Mesendoderm (in vitro differentiated cells): Measurements from ENCODE around the gene ABLIM3.
A peak's percentile ranks its signal among the peaks of the same experiment; 100 is the strongest.

Experiments
- DNase-seq: peaks from one replicate; pipeline ENCODE4 v3.0.0; 2013
- H2AK5ac ChIP-seq: 2 replicates; pipeline ENCODE4 v1.6.1; 2013; ENCODE audit warnings: low read length, inconsistent platforms
- H2BK120ac ChIP-seq: 2 replicates; pipeline ENCODE4 v1.6.1; 2013; ENCODE audit warnings: low read depth, mild to moderate bottlenecking, low read length, moderate library complexity, mixed read lengths
- H2BK15ac ChIP-seq: replicated peaks from 2 replicates; pipeline ENCODE4 v1.6.1; 2013; ENCODE audit warnings: low read depth, mild to moderate bottlenecking, moderate library complexity
- H2BK5ac ChIP-seq: 2 replicates; pipeline ENCODE4 v1.6.1; 2013; ENCODE audit warnings: low read length, inconsistent platforms
- H3K18ac ChIP-seq: 2 replicates; pipeline ENCODE4 v1.6.1; 2013; ENCODE audit warnings: mild to moderate bottlenecking, low read length, mixed read lengths
- H3K23ac ChIP-seq: one replicate; pipeline ENCODE4 v1.6.1; 2013; ENCODE audit warnings: low read length
- H3K27ac ChIP-seq: 2 replicates; pipeline ENCODE4 v1.5.1; 2013; ENCODE audit warnings: low read depth, mild to moderate bottlenecking, inconsistent platforms, low read length, moderate library complexity
- H3K27me3 ChIP-seq: 2 replicates; pipeline ENCODE4 v1.6.1; 2013; ENCODE audit warnings: low read length, control low read depth, mild to moderate bottlenecking, inconsistent platforms; ENCODE audit not compliant: insufficient read depth, poor library complexity
- H3K36me3 ChIP-seq: 2 replicates; pipeline ENCODE4 v1.6.1; 2013; ENCODE audit warnings: low read length, inconsistent platforms; ENCODE audit not compliant: control insufficient read depth, insufficient read depth
- H3K4ac ChIP-seq: one replicate; pipeline ENCODE4 v1.6.1; 2013; ENCODE audit warnings: low read depth, mild to moderate bottlenecking, low read length, moderate library complexity
- H3K4me1 ChIP-seq: 2 replicates; pipeline ENCODE4 v1.6.1; 2013; ENCODE audit warnings: low read depth, low read length, inconsistent platforms; ENCODE audit not compliant: control insufficient read depth
- H3K4me2 ChIP-seq: 2 replicates; pipeline ENCODE4 v1.6.1; 2013; ENCODE audit warnings: low read length
- H3K4me3 ChIP-seq: 2 replicates; pipeline ENCODE4 v1.5.1; 2013; ENCODE audit warnings: mild to moderate bottlenecking, low read length
- H3K56ac ChIP-seq: one replicate; pipeline ENCODE4 v1.6.1; 2013; ENCODE audit warnings: low read length
- H3K79me1 ChIP-seq: 2 replicates; pipeline ENCODE4 v1.6.1; 2013; ENCODE audit warnings: low read length, inconsistent platforms
- H3K79me2 ChIP-seq: 2 replicates; pipeline ENCODE4 v1.6.1; 2013; ENCODE audit warnings: mild to moderate bottlenecking, low read length; ENCODE audit not compliant: control insufficient read depth, insufficient read depth
- H3K9ac ChIP-seq: 2 replicates; pipeline ENCODE4 v1.6.1; 2013; ENCODE audit warnings: low read length, inconsistent platforms
- H4K5ac ChIP-seq: one replicate; pipeline ENCODE4 v1.6.1; 2013; ENCODE audit warnings: low read length
- H4K8ac ChIP-seq: one replicate; pipeline ENCODE4 v1.6.1; 2013; ENCODE audit warnings: low read depth, mild to moderate bottlenecking, control low read depth, low read length, moderate library complexity
- WGBS: extraction: QIAGEN DNeasy Blood & Tissue Kit; methylation state at CpG from one replicate; pipeline ENCODE4 v1.1.7; 2013; ENCODE audit warnings: low lambda C conversion rate, missing lambda C conversion rate; ENCODE audit not compliant: insufficient coverage; ENCODE audit errors: extremely low coverage; 5-methylcytosine and 5-hydroxymethylcytosine counted together

ABLIM3 gene

DNA sequence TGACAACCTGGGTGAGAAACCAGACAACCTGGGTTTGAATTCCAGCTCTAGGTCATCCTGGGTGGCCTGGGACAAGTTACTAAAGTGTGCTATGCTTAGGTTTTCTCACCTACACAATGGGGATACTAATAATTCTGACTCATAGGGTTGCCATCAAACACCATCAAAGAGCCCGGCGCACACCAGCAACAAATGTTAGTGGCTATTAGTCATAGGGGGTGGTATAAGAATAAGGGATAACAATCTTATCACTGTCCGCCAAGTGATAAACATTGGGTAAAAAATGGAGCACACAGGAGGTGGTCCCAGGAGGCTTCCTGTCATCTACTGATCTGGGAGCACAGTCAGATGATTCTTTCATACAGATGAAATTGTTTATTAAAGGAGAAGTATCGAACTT is 68.9 kb downstream of the ABLIM3 start:
- H3K79me1 ChIP-seq, result no peaks in the 10 kb centered on the region
- no peaks in the 10 kb centered on the region for H3K79me2 ChIP-seq
- H3K23ac ChIP-seq, result no peak overlapping the region
- H3K9ac ChIP-seq, result no peak overlapping the region
- H4K8ac ChIP-seq, result no peak overlapping the region
- H3K27me3 ChIP-seq, result no peaks in the 10 kb centered on the region
- DNase-seq, result peak; percentile 25
- no CpG with 5 or more reads among the region's 4 CpGs for WGBS
- no peak overlapping the region for H3K4ac ChIP-seq
- H3K18ac ChIP-seq, result no peak overlapping the region
- H2AK5ac ChIP-seq, result no peak overlapping the region
- no peak overlapping the region for H4K5ac ChIP-seq
- peaks cover 2% of the 10 kb centered on the region for H3K4me1 ChIP-seq
- no peaks in the 10 kb centered on the region for H3K36me3 ChIP-seq
- no peak overlapping the region for H3K27ac ChIP-seq
- no peak overlapping the region for H3K4me2 ChIP-seq
- H3K56ac ChIP-seq, result no peak overlapping the region
- no peak overlapping the region for H2BK15ac ChIP-seq
- no peak overlapping the region for H2BK120ac ChIP-seq
- H3K4me3 ChIP-seq, result no peak overlapping the region
- no peak overlapping the region for H2BK5ac ChIP-seq

DNA sequence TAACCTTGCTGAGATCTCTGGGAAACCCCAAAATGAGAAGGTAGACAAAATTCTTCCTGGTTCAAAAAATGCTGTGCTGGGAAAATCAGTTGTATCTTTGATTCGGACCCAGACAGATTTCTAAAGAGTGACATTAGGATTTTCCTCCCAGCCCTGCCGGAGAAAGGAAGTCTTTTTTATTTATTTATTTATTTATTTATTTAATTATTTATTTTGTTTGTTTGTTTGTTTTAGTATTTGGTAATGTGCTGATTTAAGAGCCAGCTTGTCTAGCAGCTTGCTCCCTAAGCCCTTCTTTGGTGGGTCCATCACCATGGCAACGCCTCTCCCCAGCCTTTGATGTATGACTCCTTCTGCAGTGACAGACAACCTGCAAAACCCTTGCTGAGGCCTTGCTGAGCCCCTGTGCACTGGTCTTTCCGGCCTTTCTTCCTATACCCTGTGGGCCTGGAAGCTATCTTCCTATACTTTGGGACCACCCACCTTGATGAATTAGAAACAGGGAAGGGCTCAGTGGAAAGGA is 69.7 kb downstream of the ABLIM3 start:
- no CpG with 5 or more reads among the region's 4 CpGs for WGBS
- H3K9ac ChIP-seq, result no peak overlapping the region
- DNase-seq, result peak; percentile 58
- H3K56ac ChIP-seq, result no peak overlapping the region
- H3K36me3 ChIP-seq, result no peaks in the 10 kb centered on the region
- no peak overlapping the region for H3K4me3 ChIP-seq
- H3K4me1 ChIP-seq, result peaks cover 2% of the 10 kb centered on the region
- H4K5ac ChIP-seq, result no peak overlapping the region
- H2AK5ac ChIP-seq, result no peak overlapping the region
- no peak overlapping the region for H3K4me2 ChIP-seq
- no peak overlapping the region for H4K8ac ChIP-seq
- no peak overlapping the region for H3K23ac ChIP-seq
- H2BK120ac ChIP-seq, result no peak overlapping the region
- no peaks in the 10 kb centered on the region for H3K79me2 ChIP-seq
- H3K27ac ChIP-seq, result no peak overlapping the region
- H3K4ac ChIP-seq, result no peak overlapping the region
- H2BK15ac ChIP-seq, result no peak overlapping the region
- no peak overlapping the region for H2BK5ac ChIP-seq
- no peaks in the 10 kb centered on the region for H3K79me1 ChIP-seq
- H3K18ac ChIP-seq, result no peak overlapping the region
- no peaks in the 10 kb centered on the region for H3K27me3 ChIP-seq

- H3K27ac ChIP-seq, result no peak overlapping the region
- no peak overlapping the region for H2BK15ac ChIP-seq
- no peak overlapping the region for H3K18ac ChIP-seq
- no peak overlapping the region for H3K4me3 ChIP-seq
- no peak overlapping the region for H3K56ac ChIP-seq
- no peak overlapping the region for H3K4ac ChIP-seq
- no peaks in the 10 kb centered on the region for H3K27me3 ChIP-seq
- H3K9ac ChIP-seq, result no peak overlapping the region
- no peak overlapping the region for H3K23ac ChIP-seq
- no peak overlapping the region for H2AK5ac ChIP-seq
- no peak overlapping the region for H4K8ac ChIP-seq
- no peaks in the 10 kb centered on the region for H3K36me3 ChIP-seq
- no peak overlapping the region for H4K5ac ChIP-seq
- no peaks in the 10 kb centered on the region for H3K79me2 ChIP-seq
- H2BK120ac ChIP-seq, result no peak overlapping the region
- H3K79me1 ChIP-seq, result no peaks in the 10 kb centered on the region
- no peak overlapping the region for H2BK5ac ChIP-seq
- H3K4me1 ChIP-seq, result peaks cover 2% of the 10 kb centered on the region
- H3K4me2 ChIP-seq, result no peak overlapping the region
- no peak for DNase-seq
These were observed 70.3 kb downstream of the ABLIM3 start for GRCh38 chr5:149211566-149211965.

GRCh38 chr5:149212198-149212951 is 71.1 kb downstream of the ABLIM3 start:
- Histone ChIP-seq H3K23ac (no peak overlapping the region), H3K9ac (no peak overlapping the region), H4K5ac (no peak overlapping the region), H4K8ac (no peak overlapping the region), H2BK5ac (no peak overlapping the region), H3K27ac (no peak overlapping the region), H3K4me2 (no peak overlapping the region), H3K4me1 (peaks cover 2% of the 10 kb centered on the region), H3K4me3 (no peak overlapping the region), H3K79me2 (no peaks in the 10 kb centered on the region), H3K79me1 (no peaks in the 10 kb centered on the region), H3K18ac (no peak overlapping the region), H3K4ac (no peak overlapping the region), H3K56ac (no peak overlapping the region), H3K36me3 (no peaks in the 10 kb centered on the region), H3K27me3 (no peaks in the 10 kb centered on the region), H2BK120ac (no peak overlapping the region), H2BK15ac (no peak overlapping the region), H2AK5ac (no peak overlapping the region)
- no peak for DNase-seq
- WGBS, result no CpG with 5 or more reads among the region's 7 CpGs

GRCh38 chr5:149213264-149213880 is 72.1 kb downstream of the ABLIM3 start:
- Histone ChIP-seq H3K27me3 (no peaks in the 10 kb centered on the region), H2BK5ac (no peak overlapping the region), H3K36me3 (no peaks in the 10 kb centered on the region), H3K4me2 (no peak overlapping the region), H2AK5ac (no peak overlapping the region), H4K5ac (no peak overlapping the region), H3K4me3 (no peak overlapping the region), H2BK120ac (no peak overlapping the region), H3K79me2 (no peaks in the 10 kb centered on the region), H4K8ac (no peak overlapping the region), H3K79me1 (no peaks in the 10 kb centered on the region), H3K23ac (no peak overlapping the region), H3K18ac (no peak overlapping the region), H2BK15ac (no peak overlapping the region), H3K4ac (no peak overlapping the region), H3K56ac (no peak overlapping the region), H3K27ac (no peak overlapping the region), H3K9ac (no peak overlapping the region), H3K4me1 (peaks cover 2% of the 10 kb centered on the region)
- no CpG with 5 or more reads among the region's 13 CpGs for WGBS
- no peak for DNase-seq
